ENCODE data around the gene SPACA4.

- TF ChIP-seq POLR2A (IDR thresholded peaks at IDR 0.05) (no peak), POLR2AphosphoS5 (IDR thresholded peaks at IDR 0.05) (peak in 1 of 3 donors; percentile 61)
Measured at GRCh38 chr19:48616041-48616436, 9.5 kb downstream of the SPACA4 start.

Data from spleen (tissue), 3 donors.